ENCODE data around the gene ZFP57.

DNA sequence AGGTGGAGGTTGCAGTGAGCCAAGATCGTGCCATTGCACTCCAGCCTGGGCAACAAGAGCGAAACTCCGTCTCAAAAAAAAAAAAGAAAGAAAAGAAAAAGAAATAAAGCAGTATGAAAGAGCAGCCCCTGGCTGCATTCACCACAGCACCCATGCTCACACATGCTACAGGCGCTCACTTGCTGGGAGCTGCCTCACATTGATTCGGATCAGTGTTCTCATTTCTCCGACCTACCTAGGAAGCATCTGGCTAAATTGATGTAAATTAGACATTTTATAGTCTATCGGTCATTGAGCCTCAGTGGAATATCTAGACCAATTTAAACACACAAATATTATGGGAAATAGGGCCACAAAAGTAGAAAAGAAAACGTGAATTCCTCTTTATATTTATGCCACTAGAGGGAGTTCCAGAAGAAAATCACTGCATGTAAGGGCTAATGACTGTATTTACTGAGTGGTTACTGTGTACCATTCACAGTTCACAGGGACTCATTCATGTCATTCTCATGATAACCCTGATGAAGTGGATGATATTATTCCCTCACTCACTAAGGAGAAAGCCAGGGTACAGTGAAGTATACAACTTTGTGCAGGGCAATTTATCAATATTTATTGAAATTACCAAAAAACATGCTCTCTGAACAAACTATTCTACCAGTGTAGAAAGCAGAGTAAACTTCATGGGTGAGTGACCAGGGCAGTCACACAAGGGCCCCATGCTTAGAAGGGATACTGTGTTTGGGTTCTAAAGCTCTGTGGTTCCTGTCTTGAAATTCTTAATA lies 29.3 kb downstream of the ZFP57 start:
- TF ChIP-seq, protein P1, sequence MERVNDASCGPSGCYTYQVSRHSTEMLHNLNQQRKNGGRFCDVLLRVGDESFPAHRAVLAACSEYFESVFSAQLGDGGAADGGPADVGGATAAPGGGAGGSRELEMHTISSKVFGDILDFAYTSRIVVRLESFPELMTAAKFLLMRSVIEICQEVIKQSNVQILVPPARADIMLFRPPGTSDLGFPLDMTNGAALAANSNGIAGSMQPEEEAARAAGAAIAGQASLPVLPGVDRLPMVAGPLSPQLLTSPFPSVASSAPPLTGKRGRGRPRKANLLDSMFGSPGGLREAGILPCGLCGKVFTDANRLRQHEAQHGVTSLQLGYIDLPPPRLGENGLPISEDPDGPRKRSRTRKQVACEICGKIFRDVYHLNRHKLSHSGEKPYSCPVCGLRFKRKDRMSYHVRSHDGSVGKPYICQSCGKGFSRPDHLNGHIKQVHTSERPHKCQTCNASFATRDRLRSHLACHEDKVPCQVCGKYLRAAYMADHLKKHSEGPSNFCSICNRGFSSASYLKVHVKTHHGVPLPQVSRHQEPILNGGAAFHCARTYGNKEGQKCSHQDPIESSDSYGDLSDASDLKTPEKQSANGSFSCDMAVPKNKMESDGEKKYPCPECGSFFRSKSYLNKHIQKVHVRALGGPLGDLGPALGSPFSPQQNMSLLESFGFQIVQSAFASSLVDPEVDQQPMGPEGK (CRISPR knock-in tag; IDR thresholded peaks at IDR 0.05; ENCODE audit: borderline replicate concordance): no peak
- TF ChIP-seq ZNF70 (CRISPR knock-in tag; IDR thresholded peaks at IDR 0.05): no peak
- no peak for TF ChIP-seq ZFP30 (CRISPR knock-in tag; IDR thresholded peaks at IDR 0.05)
- TF ChIP-seq TOX (CRISPR knock-in tag; IDR thresholded peaks at IDR 0.05; ENCODE audit: borderline replicate concordance): no peak
- no peak for TF ChIP-seq ZNF565 (CRISPR knock-in tag; conservative IDR thresholded peaks at IDR 0.05; ENCODE audit: low read depth)
- TF ChIP-seq, protein P2, sequence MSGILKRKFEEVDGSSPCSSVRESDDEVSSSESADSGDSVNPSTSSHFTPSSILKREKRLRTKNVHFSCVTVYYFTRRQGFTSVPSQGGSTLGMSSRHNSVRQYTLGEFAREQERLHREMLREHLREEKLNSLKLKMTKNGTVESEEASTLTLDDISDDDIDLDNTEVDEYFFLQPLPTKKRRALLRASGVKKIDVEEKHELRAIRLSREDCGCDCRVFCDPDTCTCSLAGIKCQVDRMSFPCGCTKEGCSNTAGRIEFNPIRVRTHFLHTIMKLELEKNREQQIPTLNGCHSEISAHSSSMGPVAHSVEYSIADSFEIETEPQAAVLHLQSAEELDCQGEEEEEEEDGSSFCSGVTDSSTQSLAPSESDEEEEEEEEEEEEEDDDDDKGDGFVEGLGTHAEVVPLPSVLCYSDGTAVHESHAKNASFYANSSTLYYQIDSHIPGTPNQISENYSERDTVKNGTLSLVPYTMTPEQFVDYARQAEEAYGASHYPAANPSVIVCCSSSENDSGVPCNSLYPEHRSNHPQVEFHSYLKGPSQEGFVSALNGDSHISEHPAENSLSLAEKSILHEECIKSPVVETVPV (CRISPR knock-in tag; IDR thresholded peaks at IDR 0.05): no peak
- TF ChIP-seq, protein P3, sequence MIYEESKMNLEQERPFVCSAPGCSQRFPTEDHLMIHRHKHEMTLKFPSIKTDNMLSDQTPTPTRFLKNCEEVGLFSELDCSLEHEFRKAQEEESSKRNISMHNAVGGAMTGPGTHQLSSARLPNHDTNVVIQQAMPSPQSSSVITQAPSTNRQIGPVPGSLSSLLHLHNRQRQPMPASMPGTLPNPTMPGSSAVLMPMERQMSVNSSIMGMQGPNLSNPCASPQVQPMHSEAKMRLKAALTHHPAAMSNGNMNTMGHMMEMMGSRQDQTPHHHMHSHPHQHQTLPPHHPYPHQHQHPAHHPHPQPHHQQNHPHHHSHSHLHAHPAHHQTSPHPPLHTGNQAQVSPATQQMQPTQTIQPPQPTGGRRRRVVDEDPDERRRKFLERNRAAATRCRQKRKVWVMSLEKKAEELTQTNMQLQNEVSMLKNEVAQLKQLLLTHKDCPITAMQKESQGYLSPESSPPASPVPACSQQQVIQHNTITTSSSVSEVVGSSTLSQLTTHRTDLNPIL (CRISPR knock-in tag; IDR thresholded peaks at IDR 0.05; ENCODE audit: low read depth): no peak
- no peak for TF ChIP-seq RARB (CRISPR knock-in tag; IDR thresholded peaks at IDR 0.05)

Measured in SK-N-SH treated with all-trans-retinoic acid at 6 μM for 48 hours (cell line).